Subcutaneous adipose tissue (tissue), 4 donors: Measurements from ENCODE around the gene SPNS2. TPM values are rescaled to one million over a fixed set of nuclear protein-coding genes. Genes with fewer than 3 reads are reported as not detected.

Experiments
- total RNA-seq, 4 donors: library from RNA; depleted of rRNA; stranded (reverse); fragments of >200 nt; gene quantifications; one replicate each; pipeline ENCODE4 v1.1.0, GENCODE V29; 2016
- TF ChIP-seq, protein P1 (sequence below): fragments of 450-650 bp; IDR thresholded peaks from one replicate; pipeline ENCODE4 v1.5.1; 2016; ENCODE audit warnings: low read depth, mild to moderate bottlenecking, control low read depth, antibody characterized with exemption, moderate library complexity

The SPNS2 gene
- total RNA-seq, 4 donors from 2014 or later, result 3.2 to 31.8 (median 13.4) TPM

DNA sequence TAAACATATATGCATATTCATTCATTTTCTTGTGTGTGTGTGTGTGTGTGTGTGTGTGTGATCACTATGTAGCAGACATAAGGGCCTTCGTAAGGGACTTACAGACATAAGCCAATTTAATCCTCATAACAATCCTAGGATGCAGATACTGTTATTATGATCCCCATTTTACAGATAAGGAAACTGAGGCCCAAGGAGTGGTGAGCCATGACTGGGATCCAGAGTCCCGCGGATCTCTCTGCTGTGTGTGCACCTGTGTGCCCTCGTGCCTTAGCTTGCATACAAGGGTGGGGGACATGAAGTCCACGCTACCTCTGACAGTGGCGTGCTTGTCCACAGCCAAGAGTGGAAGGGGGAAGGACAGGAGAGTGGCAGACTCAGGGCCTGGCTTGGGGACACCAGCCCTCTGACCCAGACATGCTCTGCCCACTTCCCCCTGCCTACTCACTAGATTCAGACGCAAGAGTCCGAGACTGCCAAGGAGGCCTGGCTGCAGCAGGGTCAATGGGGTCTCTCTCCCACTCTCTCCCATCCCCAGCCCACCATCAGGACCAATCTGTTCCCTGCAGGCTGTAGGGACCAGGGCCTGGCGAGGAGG lies 75.9 kb downstream of the SPNS2 start:
- TF ChIP-seq, protein P1, sequence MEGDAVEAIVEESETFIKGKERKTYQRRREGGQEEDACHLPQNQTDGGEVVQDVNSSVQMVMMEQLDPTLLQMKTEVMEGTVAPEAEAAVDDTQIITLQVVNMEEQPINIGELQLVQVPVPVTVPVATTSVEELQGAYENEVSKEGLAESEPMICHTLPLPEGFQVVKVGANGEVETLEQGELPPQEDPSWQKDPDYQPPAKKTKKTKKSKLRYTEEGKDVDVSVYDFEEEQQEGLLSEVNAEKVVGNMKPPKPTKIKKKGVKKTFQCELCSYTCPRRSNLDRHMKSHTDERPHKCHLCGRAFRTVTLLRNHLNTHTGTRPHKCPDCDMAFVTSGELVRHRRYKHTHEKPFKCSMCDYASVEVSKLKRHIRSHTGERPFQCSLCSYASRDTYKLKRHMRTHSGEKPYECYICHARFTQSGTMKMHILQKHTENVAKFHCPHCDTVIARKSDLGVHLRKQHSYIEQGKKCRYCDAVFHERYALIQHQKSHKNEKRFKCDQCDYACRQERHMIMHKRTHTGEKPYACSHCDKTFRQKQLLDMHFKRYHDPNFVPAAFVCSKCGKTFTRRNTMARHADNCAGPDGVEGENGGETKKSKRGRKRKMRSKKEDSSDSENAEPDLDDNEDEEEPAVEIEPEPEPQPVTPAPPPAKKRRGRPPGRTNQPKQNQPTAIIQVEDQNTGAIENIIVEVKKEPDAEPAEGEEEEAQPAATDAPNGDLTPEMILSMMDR, result no peak

DNA sequence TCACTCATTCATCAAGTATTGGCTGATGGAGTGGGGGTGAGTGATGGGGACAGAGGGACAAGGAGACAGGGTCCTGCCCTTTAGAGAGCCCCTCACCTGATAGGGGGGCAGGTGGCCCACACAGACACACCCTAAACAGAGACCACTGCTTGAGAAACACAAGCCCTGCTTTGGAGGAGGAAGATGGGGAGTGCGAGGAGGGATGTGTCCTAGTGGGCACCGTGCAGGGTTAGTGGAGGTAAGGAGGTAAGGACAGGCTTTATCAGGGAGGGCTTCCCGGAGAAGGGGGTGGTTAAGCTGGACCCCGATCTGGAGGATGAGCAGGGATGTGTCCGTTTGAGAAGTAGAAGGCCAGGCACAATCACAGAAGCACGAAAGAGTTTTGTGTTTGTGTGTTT lies 77.5 kb downstream of the SPNS2 start:
- TF ChIP-seq, protein P1, result no peak

DNA sequence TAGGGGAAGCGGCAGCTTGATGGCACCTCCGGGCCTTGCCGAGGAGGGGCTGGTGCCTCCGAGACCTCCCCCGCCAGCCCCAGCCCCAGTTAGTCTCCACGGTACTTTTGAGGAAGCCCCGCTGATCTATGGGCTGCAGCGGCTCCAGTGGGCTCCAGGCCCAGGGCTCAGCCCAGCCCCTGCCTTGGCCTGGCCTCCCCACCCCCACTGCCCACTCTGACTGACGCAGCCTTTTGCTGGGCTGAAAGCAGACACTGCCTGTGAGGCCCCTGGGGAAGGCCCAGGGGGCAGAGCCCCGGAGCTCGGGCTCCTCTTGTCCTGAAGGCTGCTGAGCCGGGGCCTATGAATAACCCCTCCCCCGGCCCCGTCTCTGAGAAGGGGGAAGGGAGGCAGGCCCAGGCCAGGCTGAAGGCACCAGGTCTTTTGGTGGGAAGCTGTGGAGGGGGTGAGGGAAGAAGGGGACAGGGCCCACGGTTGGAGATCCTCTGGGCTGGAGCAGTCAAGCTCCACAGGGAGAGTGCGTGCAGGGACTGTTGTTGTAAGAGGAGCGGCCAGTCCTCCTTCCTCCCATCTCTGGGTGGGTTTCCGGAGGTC lies 78.1 kb downstream of the SPNS2 start:
- TF ChIP-seq, protein P1, result no peak

DNA sequence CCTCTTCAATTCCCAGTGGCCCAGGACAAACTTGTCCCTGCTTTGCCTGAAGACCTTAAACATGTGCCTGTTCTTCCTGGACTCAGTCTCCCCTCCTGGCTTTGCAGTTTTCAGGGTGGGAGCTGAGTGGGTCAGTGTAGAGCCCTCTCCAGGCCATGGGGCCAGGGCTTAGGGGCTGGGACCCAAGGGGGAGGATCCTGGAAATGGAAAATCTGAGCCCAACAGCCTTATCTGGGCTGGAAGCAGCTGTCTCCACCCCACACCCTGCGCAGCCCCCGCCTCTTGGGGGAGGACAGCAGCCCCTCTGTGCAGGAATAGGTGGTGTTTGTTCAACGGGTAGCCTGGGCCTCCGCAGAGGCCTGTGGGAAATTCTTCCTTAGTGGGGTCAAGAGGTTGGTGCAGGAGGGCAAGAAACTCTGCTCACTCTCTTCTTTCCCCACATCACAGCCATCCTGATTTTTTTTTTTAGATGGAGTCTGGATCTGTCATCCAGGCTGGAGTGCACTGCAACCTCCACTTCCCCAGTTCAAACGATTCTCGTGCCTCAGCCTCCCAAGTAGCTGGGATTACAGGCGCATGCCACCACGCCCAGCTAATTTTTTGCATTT lies 78.8 kb downstream of the SPNS2 start:
- TF ChIP-seq, protein P1, result no peak

DNA sequence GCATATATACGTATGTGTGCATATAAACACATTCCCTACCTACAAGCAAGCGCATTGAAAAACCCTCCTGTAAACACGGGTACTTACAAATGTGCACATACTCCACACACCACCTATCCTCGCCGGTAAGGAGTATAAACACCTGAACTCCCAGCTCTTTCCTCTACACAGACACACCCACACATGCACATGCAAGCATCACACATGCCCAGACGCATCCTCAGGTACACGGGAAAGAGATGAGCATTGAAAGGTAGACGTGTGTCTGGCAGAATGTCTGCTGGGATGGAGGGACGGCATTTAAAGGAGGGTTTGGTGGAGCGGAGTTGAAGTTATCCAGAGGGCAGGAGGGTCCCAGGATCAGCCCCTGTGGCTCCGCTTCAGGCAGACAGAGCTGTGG lies 81.0 kb downstream of the SPNS2 start:
- TF ChIP-seq, protein P1, result no peak

DNA sequence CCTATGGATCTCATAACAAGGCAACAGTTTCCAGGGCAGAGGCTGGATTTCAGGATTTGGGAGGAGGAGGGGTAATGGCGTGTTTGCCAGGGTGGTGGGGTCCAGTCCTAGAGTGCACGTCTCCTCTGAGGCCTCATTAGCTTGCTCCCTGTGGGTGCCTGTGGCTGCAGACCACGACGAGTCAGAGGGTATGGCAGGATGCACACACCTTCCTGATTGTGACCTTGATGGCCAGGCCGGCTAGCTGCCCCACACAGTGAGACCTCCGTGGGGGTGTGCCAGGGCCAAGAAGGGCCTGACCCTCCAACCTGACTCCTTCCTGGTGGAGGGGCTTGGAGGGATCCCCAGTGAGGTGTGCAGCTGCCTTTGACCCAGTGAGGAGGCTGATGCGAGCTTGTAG lies 81.6 kb downstream of the SPNS2 start:
- TF ChIP-seq, protein P1, result no peak

DNA sequence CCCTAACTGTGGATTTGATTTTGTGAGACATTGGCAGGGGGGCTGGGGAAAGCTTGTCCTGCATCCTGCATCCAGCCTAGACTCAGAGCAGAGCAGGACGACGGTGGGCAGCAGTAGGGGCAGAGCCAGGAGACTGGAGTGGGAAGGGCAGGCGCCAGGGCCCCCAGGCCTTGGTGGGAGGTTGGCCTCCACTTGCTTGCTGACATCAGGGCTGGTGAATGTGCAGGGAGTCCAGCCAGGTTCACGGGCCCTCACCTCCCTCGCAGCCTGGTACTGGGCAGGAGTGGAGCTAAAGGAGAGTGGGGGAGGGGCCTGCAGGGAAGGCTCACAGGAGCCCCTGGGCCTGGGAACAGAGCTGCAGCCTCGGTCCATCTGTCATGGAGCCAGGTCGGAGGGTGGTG lies 83.4 kb downstream of the SPNS2 start:
- TF ChIP-seq, protein P1, result no peak
